ENCODE data around the gene B9D1.

B9D1 gene

DNA sequence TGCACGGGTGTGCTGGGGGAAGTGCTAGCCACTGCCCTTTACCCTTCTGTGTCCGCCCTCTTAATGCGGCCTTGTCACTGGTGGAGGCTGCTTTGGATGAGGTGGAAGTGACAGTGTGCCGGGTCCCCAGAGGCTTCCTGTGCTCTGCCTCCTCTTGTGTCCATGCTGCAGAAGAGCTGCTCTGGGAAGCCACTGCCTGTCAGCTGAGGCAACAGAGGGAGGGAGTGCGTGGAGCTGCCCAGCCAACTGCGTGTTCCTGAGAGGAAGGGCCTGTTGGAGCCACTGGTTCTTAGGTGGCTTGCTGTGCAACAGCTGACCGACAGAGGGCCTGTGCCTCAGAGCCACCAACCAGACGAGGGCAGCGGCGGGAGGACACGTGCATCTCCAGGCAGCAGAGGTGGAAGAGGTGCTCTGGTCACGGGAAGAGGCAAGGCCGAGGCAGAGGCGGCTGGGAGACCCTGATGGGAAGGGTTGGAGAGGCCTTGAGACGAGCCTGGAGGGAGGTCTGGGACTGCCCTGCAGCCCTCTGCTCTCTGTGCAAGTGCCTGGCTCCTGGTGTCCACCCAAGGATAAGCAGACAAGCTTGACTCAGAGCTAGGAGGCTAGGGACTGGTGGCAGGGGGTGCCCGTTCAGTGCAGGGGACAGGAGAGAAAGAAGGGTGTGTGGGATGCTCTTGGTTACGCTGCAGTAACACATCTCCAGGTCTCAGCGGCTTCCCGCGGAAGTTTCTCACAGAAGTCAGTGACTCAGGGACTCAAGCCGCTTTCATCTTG, 25.4 kb downstream of the B9D1 start:
- peak; percentile 60 for DNase-seq

DNA sequence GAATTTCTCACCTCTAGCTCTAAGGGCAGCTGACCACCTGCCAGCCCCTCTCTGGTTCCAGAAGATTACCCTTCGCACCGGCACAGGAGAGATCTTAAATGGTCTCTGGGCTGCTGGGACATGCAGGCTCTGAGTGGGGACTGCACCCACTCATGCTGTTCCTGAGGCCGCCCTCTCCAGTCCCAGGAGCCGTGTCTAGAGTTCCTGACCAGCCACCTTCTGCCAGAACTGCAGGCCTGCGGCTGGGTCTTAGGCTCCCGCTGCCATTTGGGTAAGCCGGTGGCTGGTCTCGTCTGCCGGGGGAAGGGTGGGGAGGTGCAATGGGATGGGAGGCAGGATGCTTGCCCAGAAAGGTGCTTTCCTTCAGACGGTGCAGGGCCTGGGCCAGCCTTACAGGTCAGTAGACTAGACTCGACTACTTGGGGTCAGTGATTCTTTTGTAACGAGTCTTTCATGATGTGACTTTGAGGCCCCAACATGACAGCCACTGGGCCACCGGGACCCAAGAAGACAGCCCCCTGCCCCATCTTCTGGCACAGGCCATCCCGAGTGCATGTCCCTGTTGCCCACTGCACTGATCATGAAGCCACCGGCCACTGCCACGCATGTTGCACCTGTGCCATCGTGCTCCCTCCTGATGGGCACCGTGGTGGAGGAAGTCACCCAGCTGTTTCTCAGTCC, 26.4 kb downstream of the B9D1 start:
- peak; percentile 59 for DNase-seq

DNA sequence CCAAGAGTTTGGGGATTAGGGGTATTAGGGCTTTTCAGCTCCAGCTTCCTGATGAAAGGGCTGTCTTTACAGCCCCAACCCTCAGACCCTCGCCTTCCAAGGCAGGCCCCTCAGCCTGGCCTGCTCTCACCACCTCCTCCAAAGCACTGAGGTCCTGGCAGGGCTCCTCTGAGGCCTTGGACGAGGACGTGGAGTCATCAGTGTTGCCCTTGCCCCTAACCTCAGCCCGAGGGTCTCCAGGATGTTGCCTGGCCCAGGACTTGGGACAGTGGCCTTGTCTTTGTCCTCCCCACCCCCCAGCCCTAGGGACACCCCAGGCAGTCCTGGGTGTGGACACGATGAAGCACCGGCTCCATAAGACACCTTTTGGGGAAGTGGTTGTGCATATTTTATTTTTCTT, 28.2 kb downstream of the B9D1 start:
- DNase-seq, result no peak

DNA sequence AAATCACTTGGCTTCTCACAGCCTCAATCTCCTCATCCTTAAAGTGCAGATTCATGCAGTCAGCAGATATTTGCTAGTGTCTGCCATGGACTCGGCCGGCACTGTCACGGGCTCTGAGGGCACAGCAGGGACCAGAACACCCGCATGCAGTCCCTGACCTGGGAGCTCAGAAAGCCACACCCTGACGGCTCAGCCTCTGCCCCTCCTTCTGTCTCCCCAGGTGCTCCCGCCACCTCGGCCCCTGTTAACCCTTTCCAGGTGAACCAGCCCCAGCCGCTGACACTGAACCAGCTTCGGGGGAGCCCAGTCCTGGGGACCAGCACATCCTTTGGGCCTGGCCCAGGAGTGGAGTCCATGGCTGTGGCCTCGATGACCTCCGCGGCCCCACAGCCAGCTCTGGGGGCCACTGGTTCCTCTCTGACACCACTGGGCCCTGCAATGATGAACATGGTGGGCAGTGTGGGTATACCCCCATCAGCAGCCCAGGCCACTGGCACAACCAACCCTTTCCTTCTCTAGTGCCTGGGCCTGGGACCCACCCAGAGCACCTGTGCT, 28.7 kb downstream of the B9D1 start:
- DNase-seq, result peak; percentile 49

DNA sequence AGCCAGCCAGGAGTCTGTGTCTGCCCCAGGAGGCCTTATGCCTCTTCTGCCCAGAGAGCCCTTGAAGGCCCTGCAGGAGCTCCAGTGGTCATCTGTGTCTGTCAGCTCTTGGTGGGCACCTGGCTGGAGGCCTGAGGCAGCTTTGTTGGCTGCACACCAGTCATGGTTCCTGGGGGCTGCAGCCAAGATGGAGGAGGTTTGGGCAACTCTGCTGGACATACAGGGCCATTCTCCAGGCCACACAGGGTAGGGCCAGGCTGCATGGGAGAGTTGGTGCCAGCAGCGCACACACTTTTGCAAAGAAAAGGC, 29.4 kb downstream of the B9D1 start:
- peak; percentile 54 for DNase-seq

DNA sequence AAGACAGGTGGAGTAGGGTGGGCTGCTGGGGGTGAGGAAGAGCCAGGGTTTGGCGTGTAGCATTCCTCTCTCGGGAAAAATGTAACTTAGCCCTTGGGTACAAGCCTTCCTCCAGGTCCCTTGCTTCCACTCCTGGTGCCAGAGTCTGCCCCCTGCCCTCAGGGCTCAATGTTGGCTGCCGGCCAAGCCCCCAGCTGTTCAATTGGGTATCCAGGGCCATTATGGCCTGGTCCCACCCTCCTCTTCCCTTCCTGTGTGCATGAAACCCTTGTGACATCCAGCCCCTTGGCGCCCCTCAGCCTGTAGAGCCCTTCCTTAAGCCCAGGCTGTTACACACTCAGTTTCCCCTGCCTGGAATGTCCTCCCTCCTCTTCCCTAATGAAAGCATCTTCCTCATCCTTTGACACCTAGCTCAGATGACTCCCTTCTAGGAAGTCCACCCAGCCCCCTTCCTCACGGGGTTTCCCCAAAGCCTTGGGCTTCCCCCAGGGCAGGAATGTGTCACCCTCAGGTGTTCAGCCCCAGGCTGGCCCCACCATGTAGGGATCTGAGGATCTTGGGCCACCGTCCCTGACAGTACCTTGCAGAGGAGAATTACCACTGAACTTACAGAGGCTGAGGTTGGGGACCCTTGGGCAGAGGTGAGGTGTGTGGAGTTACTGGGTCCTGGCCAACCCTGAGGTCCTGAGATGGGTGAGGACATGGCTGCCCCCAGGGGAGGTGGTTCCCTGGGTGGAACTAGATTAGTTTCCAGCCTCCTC, 30.0 kb downstream of the B9D1 start:
- peak; percentile 64 for DNase-seq

DNA sequence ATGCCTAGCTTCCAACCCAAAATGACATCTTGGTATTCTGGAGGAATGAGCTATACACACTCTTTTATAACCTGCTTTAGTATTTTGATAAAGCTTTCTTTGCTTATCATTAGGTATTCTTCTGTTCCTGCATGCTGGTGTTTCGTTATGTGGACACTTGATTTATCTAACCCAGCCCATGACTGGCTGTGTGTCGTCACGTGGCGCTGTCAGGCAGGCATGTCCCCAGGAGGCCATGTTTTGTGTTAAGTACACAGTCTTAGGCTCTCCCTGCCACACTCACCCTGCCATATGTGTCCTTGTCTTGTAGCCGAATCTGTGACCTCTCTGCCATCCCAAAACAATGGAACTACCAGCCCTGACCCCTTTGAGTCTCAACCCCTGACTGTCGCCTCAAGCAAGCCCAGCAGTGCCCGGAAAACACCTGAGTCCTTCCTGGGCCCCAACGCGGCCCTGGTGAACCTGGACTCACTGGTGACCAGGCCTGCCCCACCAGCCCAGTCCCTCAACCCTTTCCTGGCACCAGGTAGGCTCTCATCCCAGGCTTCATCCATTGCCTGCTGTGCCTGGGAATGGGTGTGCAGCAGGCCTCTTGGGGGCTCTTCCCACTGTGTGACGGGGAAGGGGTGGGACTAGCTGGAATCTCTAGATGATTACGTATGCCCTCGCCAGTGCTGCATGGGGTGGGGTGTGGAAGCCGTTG, 30.8 kb downstream of the B9D1 start:
- no peak for DNase-seq

DNA sequence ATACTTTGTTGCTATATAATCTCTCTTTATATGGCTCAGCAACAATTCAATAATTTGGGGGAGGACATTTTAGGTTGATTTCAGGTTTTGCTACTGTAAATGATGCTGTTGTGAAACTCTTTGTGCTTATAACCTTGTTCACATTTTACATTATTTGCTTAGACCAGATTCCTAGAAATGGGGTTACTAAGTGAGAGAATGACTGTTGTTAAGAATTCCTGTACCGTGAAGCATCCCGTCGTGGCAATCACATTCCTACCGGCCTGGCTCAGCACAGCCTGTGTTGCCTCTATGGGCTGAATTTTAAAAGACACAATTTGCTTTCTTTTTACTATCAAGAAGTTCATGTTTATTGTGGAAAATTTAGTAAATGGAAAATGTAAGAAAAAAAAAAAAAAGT, 31.4 kb downstream of the B9D1 start:
- DNase-seq, result no peak

DNA sequence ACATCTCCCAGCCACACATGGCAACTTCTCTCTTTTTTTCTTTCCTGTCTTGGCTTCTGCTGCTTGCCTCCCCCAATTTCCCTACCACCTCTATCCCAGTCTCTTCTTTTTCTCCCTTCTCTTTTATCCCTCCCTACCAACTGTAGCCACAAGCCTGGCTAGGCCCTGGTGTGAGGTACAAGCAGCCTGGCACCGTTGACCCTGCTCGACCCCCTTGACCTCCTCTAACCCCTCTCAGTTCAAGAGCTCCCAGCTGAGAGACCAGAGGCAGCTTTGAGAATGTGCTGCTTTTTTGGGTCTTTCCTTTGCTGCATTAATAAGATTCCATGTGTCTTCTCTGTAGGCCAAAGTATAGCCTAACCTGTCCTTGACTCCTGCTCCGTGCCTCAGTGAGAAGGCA, 32.3 kb downstream of the B9D1 start:
- no peak for DNase-seq

DNA sequence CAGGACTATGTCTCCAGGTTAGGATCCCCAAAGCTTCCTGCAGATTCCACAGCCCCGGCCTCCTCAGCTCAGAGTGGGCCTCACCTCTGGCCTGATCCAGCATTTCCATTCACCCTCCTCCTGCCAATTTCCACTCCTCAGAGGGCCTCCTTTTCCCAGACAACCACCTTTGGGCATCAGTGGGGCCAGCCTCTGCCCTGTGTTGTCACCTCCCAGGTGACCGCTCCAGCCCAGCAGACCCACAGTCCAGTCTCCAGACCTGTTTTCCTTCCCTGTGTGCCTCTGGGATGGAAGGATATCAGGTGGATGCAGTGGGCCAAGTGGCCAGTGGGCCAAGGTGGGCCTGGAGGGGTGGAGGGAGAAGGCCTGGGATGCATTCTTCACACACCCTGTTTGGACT, 32.7 kb downstream of the B9D1 start:
- DNase-seq, result no peak

DNA sequence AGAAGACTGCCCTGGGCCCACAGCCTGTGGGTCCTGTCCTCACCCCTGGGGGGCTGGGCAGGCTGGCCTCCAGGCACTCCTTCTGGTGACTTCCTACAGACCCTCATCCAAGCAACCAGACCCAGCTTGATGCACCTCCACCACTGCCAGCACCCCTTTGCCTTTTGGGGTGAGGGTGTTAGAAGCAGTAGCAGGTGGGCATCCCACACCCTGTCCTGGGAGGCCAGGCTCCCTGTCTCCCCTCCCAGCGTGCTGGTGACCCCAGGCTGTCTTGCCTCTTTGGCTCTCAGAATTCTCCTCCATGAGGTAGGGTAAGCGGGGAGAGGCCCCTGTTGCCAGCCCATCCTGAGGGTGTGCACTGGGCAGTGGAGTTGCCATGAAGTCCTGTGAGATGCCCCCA, 33.4 kb downstream of the B9D1 start:
- peak; percentile 45 for DNase-seq

DNA sequence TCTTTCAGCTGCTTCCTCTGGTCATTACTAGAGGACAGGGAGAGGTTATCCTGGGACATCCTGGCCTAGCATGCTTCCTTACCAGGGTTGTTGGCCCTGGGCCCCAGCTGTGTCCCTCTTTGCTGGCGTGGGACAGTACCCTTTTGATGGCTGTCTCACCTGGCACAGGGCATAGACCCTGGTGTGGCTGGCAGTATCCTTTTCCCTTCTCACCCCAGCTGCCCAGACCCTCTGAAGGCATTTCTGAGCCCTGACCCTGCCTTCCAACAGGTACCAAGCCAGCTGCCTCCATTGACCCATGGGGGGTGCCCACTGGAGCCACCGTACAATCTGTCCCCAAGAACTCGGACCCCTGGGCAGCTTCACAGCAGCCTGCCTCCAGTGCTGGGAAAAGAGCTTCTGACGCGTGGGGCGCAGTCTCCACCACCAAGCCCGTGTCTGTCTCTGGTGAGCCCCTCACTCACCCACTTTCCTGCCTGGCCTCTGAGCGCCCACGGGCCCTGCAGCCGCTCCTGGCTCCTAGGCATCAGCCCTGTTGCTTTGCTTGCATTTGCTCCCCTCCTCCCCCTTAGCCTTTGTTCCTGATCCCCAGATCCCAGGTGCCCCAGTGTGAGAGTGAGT, 34.0 kb downstream of the B9D1 start:
- DNase-seq, result peak; percentile 49

DNA sequence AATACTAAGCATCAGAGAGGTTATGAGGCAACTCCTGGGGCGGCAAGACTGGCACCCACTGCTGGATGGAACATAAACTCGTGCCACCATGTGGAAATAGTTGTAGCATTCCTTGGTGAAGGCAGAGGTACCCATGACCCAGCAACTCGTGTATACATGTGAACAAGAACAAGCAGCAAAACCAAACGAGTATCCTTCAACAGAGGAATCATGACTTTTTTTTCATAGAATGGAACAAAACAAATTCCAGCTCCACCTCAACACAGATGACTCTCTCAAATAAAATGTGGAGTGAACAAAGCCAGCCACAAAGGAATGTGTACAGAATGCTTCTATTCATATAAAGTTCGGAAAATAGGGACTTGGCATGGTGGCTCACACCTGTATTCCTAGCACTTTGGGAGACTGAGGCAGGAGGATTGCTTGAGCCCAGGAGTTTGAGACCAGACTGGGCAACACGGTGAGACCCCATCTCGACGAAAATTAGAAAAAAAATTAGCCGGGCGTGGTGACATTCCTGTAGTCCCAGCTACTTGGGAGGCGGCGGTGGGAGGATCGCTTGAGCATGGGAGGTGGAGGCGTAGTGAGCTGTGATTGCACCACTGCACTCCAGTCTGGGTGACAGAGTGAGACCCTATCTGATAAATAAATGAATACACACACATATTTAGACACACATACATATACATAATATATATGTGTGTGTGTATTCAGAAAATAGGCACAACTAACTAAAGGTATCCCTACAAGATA, 35.3 kb downstream of the B9D1 start:
- DNase-seq, result peak; percentile 25

DNA sequence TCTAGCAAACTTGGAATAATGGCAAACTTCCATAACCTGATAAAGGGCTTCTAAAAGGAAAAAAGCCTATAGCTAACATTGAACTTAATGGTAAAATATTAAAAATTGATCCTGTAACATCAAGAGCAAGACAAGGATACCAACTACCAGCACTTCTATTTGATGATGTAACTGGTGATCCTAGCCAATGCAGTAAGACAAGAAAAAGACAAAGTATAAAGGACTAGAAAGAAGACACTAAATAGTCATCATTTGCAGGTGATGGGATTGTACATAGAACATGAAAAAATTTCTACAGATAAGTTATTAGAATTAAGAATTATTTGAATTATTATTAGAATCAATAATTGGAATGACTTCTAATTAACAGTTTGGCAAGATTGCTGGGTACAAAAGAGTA, 37.0 kb downstream of the B9D1 start:
- DNase-seq, result no peak

DNA sequence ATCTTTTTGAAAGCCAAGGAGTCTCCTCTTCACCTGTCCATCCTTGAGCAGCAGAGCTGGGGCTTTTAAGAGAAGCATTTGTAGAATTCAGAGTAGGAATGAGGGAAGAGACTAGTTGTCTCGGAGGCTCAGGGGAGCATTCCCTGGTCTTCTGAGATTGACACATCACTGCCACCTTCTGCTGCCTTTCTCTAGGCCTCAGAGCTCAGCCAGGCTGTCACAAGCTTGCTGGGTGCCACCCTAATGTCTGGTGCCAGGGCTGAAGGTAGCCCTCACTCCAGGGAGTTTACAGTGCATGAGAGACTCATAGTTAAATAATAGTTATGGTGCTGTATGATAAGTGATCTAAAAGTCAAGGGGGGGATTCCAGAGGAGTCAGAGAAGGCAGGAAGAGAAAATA, 39.7 kb downstream of the B9D1 start:
- peak; percentile 13 for DNase-seq

DNA sequence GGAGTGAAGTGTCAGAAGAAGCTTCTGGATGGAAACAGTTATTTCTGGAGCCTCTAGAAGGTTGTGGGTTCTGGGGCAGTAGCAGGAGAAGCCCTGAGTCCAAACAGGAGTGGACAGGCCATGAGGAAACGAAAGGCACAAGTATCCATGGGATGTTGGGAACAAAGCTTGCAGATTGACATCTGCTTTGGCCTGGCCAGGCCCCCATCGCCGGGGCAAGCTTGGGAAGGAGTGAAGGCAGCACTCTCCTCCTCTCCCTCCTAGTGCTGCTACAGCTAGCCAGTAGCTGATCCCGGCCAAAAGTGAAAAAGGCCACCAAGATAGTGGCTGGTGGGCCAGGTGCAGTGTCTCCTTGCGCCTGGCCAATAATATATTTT, 40.4 kb downstream of the B9D1 start:
- peak; percentile 8 for DNase-seq

DNA sequence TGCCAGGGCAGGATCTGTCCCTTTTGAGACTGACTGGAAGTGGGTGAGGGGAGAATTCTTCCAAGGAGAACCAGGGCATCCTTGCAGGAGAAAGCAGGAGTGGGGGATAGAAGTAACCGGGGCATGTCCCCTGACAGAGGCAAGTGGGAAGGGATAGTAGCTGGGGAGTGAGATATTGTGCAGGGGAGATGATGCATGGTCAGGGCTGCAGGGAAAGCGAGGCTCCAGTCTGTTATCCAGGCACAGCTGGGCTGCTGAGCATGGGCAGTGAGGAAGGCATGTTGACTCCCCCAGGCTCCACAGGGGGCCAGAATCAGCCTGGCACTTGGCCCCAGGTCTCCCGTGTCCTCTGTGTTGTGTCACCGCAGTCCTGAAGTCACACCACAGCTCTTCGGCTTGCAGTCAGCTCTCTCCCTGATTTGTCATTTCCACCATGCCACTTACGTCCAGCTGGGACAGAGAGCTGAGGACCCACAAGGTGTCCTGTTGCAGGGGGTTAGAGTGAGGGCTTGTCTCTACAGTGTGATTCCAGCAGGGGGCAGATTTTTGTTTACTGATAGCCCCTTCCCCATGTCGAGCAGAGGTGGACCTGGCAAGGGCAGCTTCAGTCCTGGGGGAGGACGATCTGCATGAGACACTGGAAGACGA, 40.9 kb downstream of the B9D1 start:
- no peak for DNase-seq

DNA sequence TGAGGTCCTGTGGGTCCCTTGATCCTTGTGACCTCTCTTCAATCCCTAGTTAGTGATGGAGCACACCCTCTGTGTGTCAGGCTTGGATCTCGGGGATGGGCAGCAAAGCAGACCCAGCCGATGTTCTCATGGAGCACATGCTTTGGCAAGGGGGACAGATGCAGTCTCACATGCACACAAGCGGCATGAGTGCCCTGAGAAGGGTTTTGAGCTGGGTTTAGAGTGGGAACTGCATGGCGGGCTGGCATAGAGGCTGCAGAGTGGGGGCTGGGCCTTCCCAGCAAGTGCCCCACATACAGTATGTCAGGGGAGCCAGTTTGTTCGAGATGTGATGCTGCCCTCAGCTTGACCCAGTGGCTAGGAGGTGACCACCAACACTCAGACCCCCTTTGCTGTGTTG, 41.6 kb downstream of the B9D1 start:
- DNase-seq, result no peak

DNA sequence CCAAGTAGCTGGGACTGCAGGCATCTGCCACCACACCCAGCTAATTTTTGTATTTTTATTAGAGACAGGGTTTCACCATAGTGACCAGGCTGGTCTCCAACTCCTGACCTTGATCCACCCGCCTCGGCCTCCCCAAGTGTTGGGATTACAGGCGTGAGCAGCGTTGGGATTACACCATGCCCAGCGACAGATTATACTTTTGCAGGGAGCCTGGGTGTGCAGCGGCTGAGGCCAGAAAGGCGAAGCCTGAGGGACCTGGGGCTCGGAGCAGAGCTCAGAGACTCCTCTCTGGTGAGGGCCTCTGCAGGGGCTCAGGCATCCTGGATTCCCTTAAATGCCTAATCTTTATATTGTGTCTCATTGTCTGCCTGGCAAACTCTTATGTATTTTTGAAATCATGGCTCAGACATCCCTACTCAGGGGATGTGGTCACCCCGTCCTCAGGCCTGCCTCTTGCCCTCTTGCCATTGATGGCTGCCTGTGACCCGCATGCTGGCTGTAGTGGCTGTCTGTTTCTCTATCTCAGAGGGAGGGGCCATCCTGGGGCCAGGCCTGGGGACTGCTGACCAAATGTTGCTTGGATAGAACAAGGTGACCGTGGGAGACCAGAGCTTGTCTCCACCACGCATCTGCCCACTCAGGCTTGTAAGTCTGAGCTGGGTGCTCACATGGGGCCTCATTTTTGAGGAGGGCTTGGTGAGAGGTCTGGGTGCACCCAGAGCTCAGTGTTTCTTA, 42.6 kb downstream of the B9D1 start:
- DNase-seq, result peak; percentile 38

DNA sequence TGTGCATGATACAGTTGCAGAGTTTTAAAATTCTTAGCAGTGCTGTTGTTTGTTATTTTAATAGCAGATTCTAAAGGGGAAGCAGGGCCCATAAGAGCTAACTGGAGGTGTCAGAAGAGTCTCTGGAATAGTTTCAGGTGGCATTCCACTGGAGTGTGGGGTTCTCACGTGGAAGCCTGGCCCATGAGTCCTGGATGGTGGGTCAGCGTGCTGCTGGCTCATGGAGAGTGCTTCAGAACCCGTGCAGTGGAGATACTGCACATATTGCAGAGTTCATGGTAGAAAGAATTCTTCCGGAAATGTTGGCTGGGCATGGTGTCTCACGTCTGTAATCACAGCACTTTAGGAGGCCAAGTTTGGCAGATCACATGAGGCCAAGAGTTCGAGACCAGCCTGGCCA, 43.9 kb downstream of the B9D1 start:
- DNase-seq, result no peak
